Measurements from ENCODE around the gene PRR32.
A peak's percentile ranks its signal among the peaks of the same experiment; 100 is the strongest.
"Not testable (repeated sequence)": the region's sequence is repeated elsewhere in the genome, so short reads cannot be mapped to it uniquely, and the experiment has no call there.

The PRR32 gene

DNA sequence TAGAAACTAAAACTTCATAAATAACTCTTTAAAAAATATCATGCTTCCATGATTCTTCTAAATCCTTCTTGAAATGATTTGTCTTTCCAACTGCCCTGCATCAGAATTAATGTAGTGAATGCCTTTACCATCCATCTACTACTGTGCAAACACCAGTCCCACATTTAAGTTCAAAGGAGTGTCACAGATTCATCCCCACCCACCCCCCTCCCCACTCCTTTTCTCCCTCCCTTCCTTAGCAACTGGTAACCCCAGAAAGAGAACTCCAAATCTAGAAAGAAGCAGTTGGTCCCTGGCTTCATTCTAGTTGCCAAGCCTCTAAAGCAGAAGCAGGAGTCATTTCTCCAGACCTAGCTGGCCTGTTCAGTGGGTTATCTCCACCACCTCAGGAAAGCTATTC is at the start of gene PRR32:
TSS of gene PRR32 (plus strand) at position 301 of the 400 bp plus-strand sequence. CDS start 115 bp downstream, outside the sequence.
- DNase-seq = no peak

DNA sequence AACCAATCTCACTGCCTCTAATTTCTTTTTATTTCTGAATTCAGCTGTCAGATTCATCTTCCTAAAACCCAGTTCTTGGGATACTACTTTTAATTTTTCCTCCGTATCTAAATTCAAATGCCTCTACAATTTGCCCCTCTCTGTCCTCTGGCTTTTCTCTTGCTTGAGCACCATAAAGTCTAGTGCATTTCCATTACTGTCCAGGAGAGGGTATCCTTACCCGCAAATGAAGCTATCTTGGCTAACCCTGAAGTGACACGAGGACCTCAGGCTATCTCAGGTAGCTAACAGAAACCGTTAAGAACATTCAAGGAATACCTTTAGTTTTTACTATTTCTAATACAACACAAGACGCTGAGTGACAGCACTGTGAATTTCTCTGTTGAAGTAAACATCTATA is 49.4 kb upstream of the PRR32 start:
- DNase-seq = peak in 1 of 6 experiments; percentile 0

GRCh38 chrX:126785539-126785938 is 34.0 kb upstream of the PRR32 start:
- DNase-seq = no peak

DNA sequence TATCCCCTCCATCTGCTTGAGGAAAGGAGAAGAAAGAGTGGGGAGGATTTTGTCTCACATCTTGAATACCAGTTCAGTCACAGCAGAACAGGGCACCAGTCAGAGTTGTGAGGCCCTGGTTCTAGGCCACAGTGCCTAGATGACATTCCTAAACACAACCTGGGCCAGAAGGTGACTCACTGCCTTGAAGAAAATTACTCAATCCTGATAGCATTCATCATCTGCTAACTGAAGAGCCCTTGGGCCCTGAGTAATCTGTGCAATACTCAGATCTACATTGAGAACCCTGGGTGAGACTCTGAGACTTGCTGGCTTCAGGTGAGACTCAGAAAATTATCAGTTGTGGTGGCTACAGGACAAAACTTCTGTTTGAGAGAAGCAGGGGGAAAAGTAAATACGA is 20.5 kb upstream of the PRR32 start:
- no peak for DNase-seq

- DNase-seq = not testable (repeated sequence)
These were observed 12.7 kb upstream of the PRR32 start for GRCh38 chrX:126806784-126807183.

- no peak for DNase-seq
These were observed 3.7 kb upstream of the PRR32 start for GRCh38 chrX:126815806-126816205.

GRCh38 chrX:126820700-126821420 is 1.3 kb downstream of the PRR32 start:
- DNase-seq = no peak

DNA sequence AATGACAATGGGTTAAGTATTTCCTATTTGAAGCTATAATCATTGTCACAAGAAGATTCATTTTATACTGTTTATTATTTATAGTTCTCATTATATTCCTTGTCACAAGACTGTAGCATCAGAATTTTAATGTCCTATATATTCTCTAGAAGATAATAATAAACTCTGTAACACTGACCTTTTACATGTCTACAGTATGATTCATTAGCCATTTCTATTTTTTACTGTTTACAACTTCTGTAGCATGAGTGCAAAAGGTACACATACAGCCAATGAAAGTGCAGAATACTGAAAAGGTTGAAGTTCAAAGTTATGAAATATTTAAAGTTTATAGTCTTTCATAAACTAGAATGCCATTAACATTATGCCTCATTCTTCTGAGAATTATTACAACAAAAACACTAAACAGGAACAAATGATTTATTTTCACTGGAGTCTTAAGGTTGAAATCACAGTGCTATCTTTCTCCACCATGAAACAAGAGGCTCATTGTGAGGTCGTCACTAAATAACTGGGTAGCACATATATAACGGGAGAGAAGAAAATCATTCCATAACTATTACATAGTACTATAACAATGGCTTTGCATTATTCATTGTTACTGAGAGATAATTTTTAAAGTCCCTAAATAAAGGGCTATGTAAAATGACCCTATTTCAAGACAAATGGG is 4.9 kb downstream of the PRR32 start:
- DNase-seq = no peak

DNA sequence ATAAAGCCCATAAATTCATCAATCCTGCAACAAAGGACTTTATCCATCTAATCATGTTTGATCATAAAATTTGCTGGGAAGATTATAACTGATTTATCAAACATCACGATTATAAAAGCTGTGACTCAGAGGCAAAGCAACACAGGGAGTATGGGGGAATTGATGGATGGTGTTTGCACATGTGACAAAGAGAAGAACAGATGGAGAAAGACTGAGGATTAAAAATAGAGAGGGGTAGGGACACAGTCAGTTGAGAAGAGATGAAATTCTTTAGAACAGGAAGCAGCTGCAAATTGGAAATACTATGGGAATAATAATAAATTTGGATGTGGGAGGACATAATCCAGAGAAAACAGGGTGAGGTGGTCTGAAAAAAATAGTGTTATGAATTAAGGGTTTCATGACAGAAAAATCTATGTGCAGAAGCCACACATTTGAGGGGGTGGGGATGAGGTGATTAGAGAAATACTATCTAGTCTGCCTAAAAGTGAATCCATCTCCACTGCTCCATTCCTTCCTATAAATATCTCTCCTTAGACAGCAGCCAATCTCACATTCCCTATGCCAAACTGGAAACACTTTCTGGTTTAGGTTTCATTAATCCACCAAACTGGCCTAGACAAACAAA is 6.2 kb downstream of the PRR32 start:
- DNase-seq = no peak

- DNase-seq = no peak
These were observed 16.7 kb downstream of the PRR32 start for GRCh38 chrX:126836186-126836585.

GRCh38 chrX:126847143-126847542 is 27.6 kb downstream of the PRR32 start:
- no peak for DNase-seq

DNA sequence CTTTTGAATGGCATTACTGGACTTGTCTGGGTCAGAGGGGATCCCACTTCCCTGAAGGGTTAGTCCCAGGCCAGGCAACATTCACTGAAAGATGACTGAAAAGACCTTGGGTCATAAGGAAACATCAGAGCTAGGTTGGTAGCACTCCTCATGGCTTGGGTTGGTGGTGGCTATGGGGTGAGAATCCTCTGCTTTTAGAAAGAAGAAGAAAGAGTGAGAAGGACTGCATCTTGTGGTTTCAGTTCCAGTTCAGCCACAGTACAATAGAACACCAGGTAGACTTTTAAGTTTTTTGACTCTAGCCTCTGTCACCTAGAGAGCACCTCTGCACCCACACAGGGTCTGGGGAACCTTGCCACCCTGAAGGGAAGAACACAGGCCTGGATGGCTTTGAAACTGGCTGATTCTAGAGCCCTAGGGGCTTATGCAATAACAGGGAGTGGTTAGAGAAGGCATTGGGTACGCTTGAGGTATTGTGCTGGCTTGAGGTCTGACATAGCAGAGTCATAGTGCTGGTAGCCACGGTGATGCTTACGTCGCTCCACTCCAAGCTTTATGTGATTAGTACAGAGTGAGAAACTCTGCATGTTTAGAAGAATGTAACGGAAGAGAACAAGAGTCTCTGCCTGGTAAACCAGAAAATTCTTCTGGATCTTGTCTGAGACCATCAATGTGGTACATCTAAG is 36.5 kb downstream of the PRR32 start:
- DNase-seq = no peak

Data from stimulated activated naive CD4-positive, alpha-beta T cell (primary cell).